Neuron (in vitro differentiated cells): ENCODE measurements around the gene ADAM22.

Source experiments
- H2AFZ ChIP-seq: one replicate; pipeline ENCODE4 v1.6.1; 2013; ENCODE audit warnings: low read depth, mild to moderate bottlenecking, inconsistent platforms, low read length, moderate library complexity
- H3K27me3 ChIP-seq: one replicate; pipeline ENCODE4 v1.6.1; 2013; ENCODE audit warnings: low read length; ENCODE audit not compliant: insufficient read depth
- H3K36me3 ChIP-seq: one replicate; pipeline ENCODE4 v1.6.1; 2013; ENCODE audit warnings: low read length; ENCODE audit not compliant: insufficient read depth
- H3K4me1 ChIP-seq: one replicate; pipeline ENCODE4 v1.6.1; 2013; ENCODE audit warnings: low read length; ENCODE audit not compliant: insufficient read depth
- H3K4me3 ChIP-seq: 2 replicates; pipeline ENCODE4 v1.5.1; 2013; ENCODE audit warnings: mild to moderate bottlenecking, low read length, moderate library complexity
- H3K9me3 ChIP-seq: one replicate; pipeline ENCODE4 v1.6.1; 2013; ENCODE audit warnings: low read length

The ADAM22 gene

GRCh38 chr7:88226201-88226600 lies 292.1 kb downstream of the ADAM22 start:
- H3K9me3 ChIP-seq = peaks cover 1% of the 10 kb centered on the region
- no peak overlapping the region for H3K4me3 ChIP-seq

GRCh38 chr7:88226886-88227516 lies 292.9 kb downstream of the ADAM22 start:
- H3K9me3 ChIP-seq = peaks cover 1% of the 10 kb centered on the region
- no peak overlapping the region for H3K4me3 ChIP-seq
- H2AFZ ChIP-seq = no peak overlapping the region
- no peaks in the 10 kb centered on the region for H3K27me3 ChIP-seq
- no peaks in the 10 kb centered on the region for H3K4me1 ChIP-seq
- no peaks in the 10 kb centered on the region for H3K36me3 ChIP-seq

More at GRCh38 chr7:88226201-88226600, 292.1 kb downstream of the ADAM22 start:
- H3K27me3 ChIP-seq = no peaks in the 10 kb centered on the region
- H3K36me3 ChIP-seq = no peaks in the 10 kb centered on the region
- peaks cover 3% of the 10 kb centered on the region for H3K4me1 ChIP-seq
- no peak overlapping the region for H2AFZ ChIP-seq

- H3K36me3 ChIP-seq = no peaks in the 10 kb centered on the region
- no peak overlapping the region for H2AFZ ChIP-seq
- no peaks in the 10 kb centered on the region for H3K27me3 ChIP-seq
- H3K9me3 ChIP-seq = peaks cover 1% of the 10 kb centered on the region
- no peak overlapping the region for H3K4me3 ChIP-seq
- H3K4me1 ChIP-seq = peaks cover 5% of the 10 kb centered on the region
These were observed 295.4 kb downstream of the ADAM22 start for GRCh38 chr7:88229302-88229995.

- H3K4me1 ChIP-seq = peaks cover 5% of the 10 kb centered on the region
- peaks cover 1% of the 10 kb centered on the region for H3K9me3 ChIP-seq
- no peaks in the 10 kb centered on the region for H3K27me3 ChIP-seq
- no peak overlapping the region for H3K4me3 ChIP-seq
- H2AFZ ChIP-seq = no peak overlapping the region
- no peaks in the 10 kb centered on the region for H3K36me3 ChIP-seq
These were observed 296.6 kb downstream of the ADAM22 start for GRCh38 chr7:88230646-88231045.

GRCh38 chr7:88233828-88234227 lies 299.8 kb downstream of the ADAM22 start:
- H3K4me1 ChIP-seq = peaks cover 5% of the 10 kb centered on the region
- H3K9me3 ChIP-seq = peaks cover 1% of the 10 kb centered on the region
- H3K27me3 ChIP-seq = no peaks in the 10 kb centered on the region
- no peak overlapping the region for H2AFZ ChIP-seq
- no peaks in the 10 kb centered on the region for H3K36me3 ChIP-seq
- no peak overlapping the region for H3K4me3 ChIP-seq

GRCh38 chr7:88239852-88240251 lies 305.8 kb downstream of the ADAM22 start:
- Histone ChIP-seq H3K4me3 (no peak overlapping the region), H3K27me3 (no peaks in the 10 kb centered on the region), H2AFZ (no peak overlapping the region), H3K36me3 (no peaks in the 10 kb centered on the region), H3K9me3 (no peaks in the 10 kb centered on the region), H3K4me1 (peaks cover 5% of the 10 kb centered on the region)

- H3K36me3 ChIP-seq = no peaks in the 10 kb centered on the region
- H3K27me3 ChIP-seq = no peaks in the 10 kb centered on the region
- H3K4me3 ChIP-seq = no peak overlapping the region
- H3K4me1 ChIP-seq = peaks cover 5% of the 10 kb centered on the region
- peak overlapping the region; percentile 18 for H2AFZ ChIP-seq
- H3K9me3 ChIP-seq = no peaks in the 10 kb centered on the region
These were observed 309.4 kb downstream of the ADAM22 start for GRCh38 chr7:88243345-88243909.

- Histone ChIP-seq H3K36me3 (no peaks in the 10 kb centered on the region), H3K4me1 (peaks cover 5% of the 10 kb centered on the region), H3K27me3 (no peaks in the 10 kb centered on the region), H3K4me3 (no peak overlapping the region), H3K9me3 (no peaks in the 10 kb centered on the region), H2AFZ (no peak overlapping the region)
These were observed 310.2 kb downstream of the ADAM22 start for GRCh38 chr7:88244258-88244657.
